GM19455 (cell line): Measurements from ENCODE around the gene EIF4EBP3.

Experiments used
- ATAC-seq: cut with Tn5 transposase; IDR thresholded peaks from one replicate; pipeline ENCODE4 v1.9.1; 2021; ENCODE audit not compliant: unreplicated experiment

EIF4EBP3 gene

GRCh38 chr5:140556438-140556837, 9.0 kb downstream of the EIF4EBP3 start:
- no peak for ATAC-seq

- peak; percentile 97 for ATAC-seq
Measured at GRCh38 chr5:140557136-140557805, 9.8 kb downstream of the EIF4EBP3 start, which contains the start of gene SRA1. Gene SRA1, minus strand, starts transcription at chr5:140557473. Its CDS starts 21 bp downstream, at chr5:140557452.

- ATAC-seq = no peak
Measured at GRCh38 chr5:140557965-140558364, 10.5 kb downstream of the EIF4EBP3 start.

GRCh38 chr5:140558542-140558941, 11.1 kb downstream of the EIF4EBP3 start:
- no peak for ATAC-seq

- no peak for ATAC-seq
Measured at GRCh38 chr5:140560227-140560626, 12.8 kb downstream of the EIF4EBP3 start.

- no peak for ATAC-seq
Measured at GRCh38 chr5:140561753-140562523, 14.5 kb downstream of the EIF4EBP3 start.

GRCh38 chr5:140563596-140563995, 16.1 kb downstream of the EIF4EBP3 start:
- no peak for ATAC-seq

GRCh38 chr5:140564196-140565023, 16.9 kb downstream of the EIF4EBP3 start, which contains the start of the genes APBB3 and SLC35A4:
Gene APBB3, minus strand, starts transcription at chr5:140564598. Its CDS starts 353 bp downstream, at chr5:140564245.
Gene SLC35A4, plus strand, starts transcription at chr5:140564828. Its CDS starts 2,342 bp downstream, at chr5:140567170.
- ATAC-seq = peak; percentile 88

- no peak for ATAC-seq
Measured at GRCh38 chr5:140565024-140565779, 17.7 kb downstream of the EIF4EBP3 start.

GRCh38 chr5:140565780-140566095, 18.3 kb downstream of the EIF4EBP3 start:
- no peak for ATAC-seq

GRCh38 chr5:140566665-140567064, 19.2 kb downstream of the EIF4EBP3 start:
- no peak for ATAC-seq

GRCh38 chr5:140567136-140567818, 19.8 kb downstream of the EIF4EBP3 start:
- ATAC-seq = no peak

GRCh38 chr5:140567871-140568270, 20.4 kb downstream of the EIF4EBP3 start:
- no peak for ATAC-seq

GRCh38 chr5:140568443-140569063, 21.1 kb downstream of the EIF4EBP3 start:
- ATAC-seq = no peak

- no peak for ATAC-seq
Measured at GRCh38 chr5:140569197-140569596, 21.7 kb downstream of the EIF4EBP3 start.

- no peak for ATAC-seq
Measured at GRCh38 chr5:140570058-140570457, 22.6 kb downstream of the EIF4EBP3 start.

GRCh38 chr5:140570488-140570887, 23.0 kb downstream of the EIF4EBP3 start:
- no peak for ATAC-seq

GRCh38 chr5:140571105-140571504, 23.6 kb downstream of the EIF4EBP3 start:
- ATAC-seq = no peak

- no peak for ATAC-seq
Measured at GRCh38 chr5:140573683-140574082, 26.2 kb downstream of the EIF4EBP3 start.

- no peak for ATAC-seq
Measured at GRCh38 chr5:140574165-140574564, 26.7 kb downstream of the EIF4EBP3 start.
